ENCODE measurements around the gene PYM1.
"Not testable (repeated sequence)": the region's sequence is repeated elsewhere in the genome, so short reads cannot be mapped to it uniquely, and the experiment has no call there.

Gene PYM1

DNA sequence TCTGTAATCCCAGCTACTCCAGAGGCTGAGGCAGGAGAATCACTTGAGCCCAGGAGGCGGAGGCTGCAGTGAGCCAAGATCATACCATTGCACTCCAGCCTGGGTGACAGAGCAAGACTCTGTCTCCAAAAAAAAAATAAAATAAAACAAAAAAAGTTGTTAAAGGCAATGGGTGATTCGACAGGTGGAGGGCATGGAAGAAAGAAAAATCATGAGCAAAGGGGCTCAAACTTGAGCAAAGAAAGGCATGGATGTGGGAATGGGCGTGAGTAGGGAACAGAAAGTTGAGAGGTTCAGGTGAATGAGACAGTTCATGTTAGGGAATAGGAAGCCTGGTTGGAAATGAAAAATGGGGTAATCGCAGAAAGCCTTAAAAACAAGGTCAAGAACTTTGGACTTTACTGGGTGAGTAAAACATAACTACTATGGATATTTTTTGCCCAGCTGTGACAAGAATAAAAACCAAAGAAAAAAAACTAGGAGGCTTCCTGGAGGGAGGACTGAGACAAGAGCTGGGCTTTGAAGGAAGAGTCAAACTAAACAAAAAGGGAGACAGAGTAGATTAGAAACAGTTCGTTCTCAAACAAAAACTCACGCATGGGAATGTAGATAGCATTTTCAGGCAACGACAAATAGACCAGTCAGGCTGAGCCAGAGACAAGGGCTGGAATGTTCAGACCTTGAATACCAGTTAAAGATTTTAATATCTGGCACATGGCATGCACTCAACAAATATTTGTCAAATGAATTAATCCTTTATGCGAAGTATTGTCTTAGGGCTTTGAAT is 18.8 kb downstream of the PYM1 start:
- DNase-seq = no peak

DNA sequence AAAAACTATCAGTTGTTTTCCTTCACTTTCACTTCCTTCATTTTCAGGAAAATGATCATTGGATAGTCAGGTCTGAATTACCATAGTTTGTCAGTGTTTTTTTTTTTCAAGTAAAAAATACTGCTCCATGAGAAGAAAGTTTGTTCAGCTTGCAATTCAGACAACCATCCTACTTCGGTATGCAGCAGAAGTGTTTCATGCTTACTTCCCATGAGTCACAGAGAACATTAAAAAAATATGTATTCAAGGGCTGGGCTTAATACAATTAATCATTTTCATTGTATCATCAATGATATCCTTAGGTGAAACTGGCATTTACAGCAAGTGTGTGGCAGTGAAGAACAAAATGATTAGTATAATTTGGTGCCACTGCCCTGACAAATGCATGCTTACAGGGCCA is 21.6 kb downstream of the PYM1 start:
- DNase-seq = no peak

DNA sequence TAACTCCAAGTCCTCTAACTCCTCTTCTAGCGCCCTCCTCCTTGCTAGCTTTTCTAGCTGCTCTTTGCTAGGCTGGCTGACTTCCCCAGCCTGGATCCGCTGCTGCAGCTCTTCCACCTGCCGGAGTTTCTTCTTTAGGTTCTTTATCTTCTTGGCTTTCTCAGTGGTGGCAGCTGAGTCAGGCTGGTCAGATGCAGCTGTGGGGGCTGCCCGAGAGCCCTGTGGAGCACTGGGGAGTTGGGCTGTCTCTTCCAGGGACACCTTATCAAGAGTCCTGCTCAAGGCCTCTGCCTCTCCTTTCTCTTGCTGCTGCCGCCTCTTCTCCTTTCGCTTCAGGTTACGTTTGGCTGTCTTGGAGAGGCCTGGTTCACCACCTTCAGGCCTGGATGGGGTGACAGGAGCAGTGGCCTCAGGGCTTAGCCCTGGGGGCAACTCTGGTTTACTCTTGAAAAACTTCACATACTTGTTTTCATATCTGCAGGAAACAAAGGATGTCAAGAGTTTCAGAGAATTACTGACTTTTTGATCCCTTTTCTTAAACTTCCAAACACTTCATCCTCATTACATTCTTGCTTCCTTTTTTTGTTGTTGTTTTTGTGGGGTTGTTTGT is 25.7 kb downstream of the PYM1 start:
- DNase-seq = no peak

DNA sequence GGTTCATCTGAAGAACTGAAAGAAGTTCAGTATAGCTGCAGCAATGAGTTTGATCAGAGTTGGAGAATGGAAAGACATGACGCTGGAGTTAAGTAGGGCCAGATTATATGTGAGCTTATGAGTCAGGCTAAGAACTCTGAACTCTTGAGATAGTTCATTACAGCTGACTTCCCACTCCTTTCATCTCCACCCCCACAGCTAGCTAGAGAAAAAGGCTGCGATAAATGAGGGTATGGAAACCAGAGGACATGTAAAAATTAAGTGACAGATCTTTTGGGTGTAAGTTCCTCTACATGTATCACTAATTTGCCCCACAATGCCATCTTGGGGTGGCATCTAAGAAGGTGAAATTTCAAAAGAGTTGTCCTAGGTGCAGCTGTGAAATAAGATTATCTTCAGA is 28.6 kb downstream of the PYM1 start:
- no peak for DNase-seq

DNA sequence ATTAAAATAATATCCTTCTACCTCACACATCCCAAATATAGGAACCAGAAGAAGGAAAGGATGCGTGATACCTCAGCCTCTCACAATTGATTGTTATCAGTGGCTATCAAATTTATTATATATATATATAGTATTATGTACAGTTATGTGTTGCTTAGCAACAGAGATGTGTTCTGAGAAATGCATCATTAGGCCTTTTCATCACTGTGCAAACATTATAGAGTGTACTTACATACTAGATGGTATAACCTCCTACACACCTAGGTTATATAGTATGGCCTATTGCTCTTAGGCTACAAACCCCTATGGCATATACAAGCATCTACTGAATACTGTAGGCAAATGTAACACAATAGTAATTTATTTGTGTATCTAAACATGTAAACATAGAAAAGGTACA is 34.0 kb downstream of the PYM1 start:
- DNase-seq = peak; percentile 69

DNA sequence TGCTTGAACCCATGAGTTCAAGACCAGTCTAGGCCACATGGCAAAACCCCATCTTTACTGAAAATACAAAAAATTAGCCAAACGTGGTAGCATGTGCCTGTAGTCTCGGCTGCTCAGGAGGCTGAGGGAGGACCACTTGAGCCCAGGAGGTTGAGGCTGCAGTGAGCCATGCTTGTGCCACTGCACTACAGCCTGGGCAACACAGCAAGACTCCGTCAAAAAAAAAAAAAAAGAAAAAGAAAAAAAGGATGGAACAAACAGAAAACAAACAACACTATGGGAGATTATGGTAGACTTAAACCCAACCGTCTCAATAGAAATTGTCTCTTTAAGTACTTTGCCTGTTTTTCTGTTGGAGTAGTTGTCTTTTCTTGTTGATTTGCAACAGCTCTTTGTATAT is 36.4 kb downstream of the PYM1 start:
- no peak for DNase-seq

DNA sequence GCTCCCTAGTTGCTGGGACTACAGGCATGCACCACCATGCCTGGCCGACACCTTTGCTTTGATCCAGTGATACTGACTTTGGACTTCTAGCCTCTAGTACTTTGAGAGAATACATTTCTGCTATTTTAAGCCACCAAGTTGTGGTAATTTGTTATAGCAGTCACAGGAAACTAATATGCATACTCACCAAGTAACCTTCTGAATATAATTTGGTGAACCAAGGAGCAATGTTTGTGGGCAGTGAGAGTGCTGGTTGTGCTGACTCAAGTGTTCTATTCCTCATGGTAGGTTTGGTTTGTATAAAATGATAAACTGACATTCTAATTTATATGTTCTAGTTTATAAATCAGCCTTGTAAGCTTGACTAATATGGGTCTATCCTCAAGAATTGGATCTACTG is 42.6 kb downstream of the PYM1 start:
- no peak for DNase-seq

DNA sequence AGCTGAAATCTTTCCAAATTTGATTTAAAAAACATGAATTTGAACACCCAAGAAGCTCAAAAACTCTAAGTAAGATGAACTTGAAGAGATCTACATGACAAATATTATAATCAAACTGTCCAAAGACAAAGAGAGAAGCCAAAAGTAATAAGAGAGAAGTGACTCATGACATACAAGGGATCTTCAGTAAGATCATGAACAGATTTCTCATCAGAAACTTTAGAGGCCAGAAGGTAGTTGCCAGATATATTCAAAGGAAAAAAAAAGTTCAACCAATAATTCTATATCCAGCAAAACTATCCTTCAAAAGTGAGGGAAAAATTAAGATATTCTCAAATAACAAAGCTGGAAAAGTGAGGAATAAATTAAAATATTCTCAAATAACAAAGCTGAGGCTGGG is 49.9 kb downstream of the PYM1 start:
- DNase-seq = no peak

DNA sequence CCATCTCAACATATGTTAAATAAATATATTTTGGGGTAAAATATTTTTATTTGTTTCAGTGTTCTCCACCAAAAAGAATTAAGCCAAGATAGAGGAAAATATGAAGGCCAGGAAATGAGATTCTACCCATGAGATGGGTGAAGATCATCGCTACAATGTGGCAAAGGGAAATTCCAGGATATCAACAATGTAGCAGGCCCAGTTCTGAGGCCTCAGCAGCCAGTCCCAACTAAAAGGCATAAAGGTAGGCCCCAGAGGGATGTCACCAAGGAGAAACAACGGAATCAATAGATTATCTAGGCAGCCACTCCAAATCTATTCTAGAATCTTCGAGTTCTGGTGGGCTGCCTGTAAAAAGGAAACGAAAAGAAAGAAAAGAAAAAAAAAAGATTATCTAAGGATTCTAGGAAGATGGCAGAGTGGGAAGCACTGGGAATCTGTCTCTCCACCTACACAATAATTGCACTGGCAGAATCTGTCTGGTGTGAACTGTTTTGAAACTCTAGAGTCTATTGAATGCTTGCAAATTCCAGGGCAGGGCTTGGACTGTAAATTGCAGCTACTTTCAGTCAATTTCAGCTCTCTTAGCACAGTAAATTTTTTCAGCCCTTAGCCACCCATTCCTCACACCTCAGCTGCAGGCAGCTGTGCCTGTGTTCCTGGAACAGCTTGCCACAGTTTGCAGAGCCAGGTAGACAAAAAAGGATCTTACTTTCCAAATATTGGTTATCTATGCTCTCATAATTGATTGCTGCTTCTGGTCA is 51.8 kb downstream of the PYM1 start:
- no peak for DNase-seq

DNA sequence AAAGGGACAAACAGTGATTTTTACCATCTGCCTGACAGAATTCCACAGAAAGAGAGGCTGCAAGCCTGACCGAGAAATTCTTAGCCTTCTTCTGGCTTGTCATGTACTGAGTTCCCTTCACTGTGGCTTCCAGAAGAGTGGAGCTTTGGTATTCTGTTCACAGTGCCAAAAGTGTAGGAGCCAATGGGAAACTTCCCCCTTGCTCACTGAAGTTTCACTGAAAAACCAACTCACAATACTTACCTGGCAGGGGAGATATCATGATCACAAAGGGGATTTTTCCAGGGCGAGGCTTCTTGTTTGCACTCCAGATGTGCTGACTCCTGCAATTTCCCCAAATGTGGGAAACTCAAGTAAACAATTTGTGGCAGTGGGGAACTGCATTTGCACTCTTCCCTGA is 53.3 kb downstream of the PYM1 start:
- no peak for DNase-seq

DNA sequence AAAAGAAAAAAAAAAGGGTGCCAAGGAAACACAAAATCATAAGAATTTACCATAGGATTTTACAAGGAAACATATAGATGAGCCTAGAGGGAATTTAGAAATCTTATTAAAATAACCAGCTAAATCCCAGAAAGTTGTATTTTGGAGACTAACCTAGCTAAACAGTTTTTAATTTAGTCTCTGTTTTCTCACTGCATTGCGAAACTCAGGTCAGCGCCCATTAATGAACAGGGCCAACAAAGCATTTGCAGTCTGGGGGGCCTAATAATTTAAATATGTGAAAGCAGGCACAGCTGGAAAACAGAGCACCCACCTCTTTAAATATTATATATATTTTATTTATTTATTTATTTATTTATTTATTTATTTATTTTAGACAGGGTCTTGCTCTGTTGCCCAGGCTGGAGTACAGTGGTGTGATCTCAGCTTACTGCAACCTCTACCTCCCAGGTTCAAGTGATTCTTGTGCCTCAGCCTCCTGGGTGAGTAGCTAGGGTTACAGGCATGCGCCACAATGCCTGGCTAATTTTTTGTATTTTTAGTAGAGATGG is 61.2 kb downstream of the PYM1 start:
- DNase-seq = not testable (repeated sequence)

DNA sequence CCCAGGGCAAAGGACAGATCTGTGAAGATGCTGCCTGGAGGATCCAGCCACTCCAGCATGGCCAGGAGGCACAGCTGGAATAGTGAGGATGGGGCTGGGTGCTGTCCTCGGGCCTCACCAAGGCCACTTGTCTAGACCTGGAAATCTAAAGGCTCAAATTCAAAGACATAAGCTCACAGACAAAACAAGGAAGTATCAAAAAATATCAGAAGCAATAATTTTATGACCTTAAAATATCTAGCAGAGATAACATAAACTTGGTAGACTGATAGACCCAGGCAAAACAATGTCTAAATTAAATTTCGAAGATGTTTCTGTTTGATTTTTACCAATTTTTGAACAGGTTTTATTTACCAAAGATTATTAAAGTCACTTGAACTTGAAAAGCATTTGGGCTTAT is 62.4 kb downstream of the PYM1 start:
- no peak for DNase-seq

DNA sequence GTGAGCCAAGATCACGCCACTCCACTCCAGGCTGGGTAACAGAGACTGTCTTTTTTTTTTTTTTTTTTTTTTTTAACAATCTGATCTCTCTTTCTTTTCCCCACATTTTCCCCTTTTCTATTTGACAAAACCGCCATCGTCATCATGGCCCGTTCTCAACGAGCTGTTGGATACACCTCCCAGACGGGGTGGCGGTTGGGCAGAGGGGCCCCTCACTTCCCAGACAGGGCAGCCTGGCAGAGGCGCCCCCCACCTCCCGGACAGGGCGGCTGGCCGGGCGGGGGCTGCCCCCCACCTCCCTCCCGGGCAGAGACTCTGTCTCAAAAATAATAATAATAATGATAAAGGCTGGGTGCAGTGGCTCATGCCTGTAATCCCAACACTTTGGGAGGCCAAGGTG is 64.8 kb downstream of the PYM1 start:
- DNase-seq = not testable (repeated sequence)

DNA sequence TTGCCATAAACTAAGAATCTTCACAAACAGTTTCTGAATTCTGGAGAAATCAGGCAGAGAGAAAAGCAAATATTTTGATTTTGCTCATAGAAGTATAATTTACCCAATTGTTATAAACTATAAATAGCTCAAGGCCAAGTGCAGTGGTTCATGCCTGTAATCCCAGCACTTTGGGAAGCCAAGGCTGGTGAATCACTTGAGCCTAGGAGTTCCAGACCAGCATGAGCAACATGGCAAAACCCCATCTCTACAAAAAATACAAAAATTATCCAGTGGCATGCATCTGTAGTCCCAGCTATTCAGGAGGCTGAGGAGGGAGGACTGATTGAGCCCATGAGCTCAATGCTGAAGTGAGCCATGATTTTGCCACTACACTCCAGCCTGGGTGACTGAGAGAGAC is 65.4 kb downstream of the PYM1 start:
- no peak for DNase-seq

DNA sequence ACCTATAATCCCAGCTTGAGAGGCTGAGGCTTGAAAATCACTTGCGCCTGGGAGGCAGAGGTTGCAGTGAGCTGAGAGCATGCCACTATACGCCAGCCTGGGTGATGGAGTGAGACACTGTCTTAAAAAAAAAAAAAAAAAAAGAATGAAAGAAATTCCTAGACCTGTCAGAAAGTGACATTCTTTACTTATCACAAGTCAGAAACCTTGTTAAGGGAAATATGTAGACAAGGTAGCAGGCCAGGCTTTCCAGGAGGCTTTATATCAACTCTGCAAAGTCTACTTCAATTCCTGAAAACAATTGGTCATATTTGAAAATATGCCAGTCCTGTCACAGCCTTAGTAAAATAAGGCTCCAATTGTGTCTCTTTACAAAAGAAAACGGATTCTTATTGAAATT is 65.8 kb downstream of the PYM1 start:
- DNase-seq = no peak

DNA sequence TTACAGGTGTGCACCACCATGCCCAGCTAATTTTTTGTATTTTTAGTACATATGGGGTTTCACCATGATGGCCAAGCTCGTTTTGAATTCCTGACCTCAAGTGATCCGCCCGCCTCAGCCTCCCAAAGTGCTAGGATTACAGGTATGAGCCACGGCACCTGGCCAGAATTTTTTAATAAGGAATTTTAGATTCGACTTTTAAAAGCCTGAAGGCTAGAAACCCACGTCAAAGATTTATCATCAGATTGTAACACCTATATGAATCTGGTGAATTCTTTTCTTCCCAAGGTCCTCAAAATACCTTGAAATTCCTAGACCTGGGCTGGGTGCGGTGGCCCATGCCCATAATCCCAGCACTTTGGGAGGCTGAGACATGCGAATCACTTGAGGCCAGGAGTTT is 66.3 kb downstream of the PYM1 start:
- no peak for DNase-seq

DNA sequence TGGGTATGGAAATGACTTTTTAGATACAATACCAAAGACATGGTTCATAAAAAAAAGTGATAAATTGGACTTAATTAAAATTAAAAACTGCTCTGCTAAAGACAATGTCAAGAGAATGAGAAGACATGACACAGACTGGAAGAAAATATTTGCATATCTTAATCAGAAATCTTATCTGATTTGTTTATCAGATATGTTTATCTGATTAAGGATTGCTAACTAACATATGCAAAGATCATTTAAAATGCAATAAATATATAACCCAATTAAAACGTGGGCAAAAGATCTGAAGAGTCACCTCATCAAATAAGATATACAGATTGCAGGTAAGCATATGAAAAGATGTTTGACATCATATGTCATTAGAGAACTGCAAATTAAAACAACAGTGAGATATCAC is 75.0 kb downstream of the PYM1 start:
- no peak for DNase-seq
